ENCODE measurements around the gene C21orf91. TPM values are rescaled to one million over a fixed set of nuclear protein-coding genes. Genes with fewer than 3 reads are reported as not detected.

Gene C21orf91
- polyA plus RNA-seq, 3 donors, result 4.6 to 22.3 (median 18.9) TPM

- Histone ChIP-seq H2AFZ (ENCODE audit: insufficient read depth, low read depth, low read length, poor library complexity, severe bottlenecking) (no peak overlapping the region), H3K4me1 (ENCODE audit: control insufficient read depth in 1 of 2, insufficient read depth in 2 of 2, low read length in 2 of 2) (peaks cover 47 to 68% of the 10 kb centered on the region in 2 donors), H3K9me3 (replicated peaks in 1 of 2; ENCODE audit: control insufficient read depth in 1 of 2, insufficient read depth in 1 of 2, low read length in 2 of 2) (no peaks in the 10 kb centered on the region), H3K4me3 (replicated peaks in 1 of 3; ENCODE audit: low read depth in 2 of 3, low read length in 3 of 3) (no peak overlapping the region), H3K79me2 (ENCODE audit: insufficient read depth, low read length) (peaks cover 16% of the 10 kb centered on the region), H3K4me2 (replicated peaks; ENCODE audit: extremely low read depth, low read length, poor library complexity, severe bottlenecking) (no peak overlapping the region), H3K27me3 (ENCODE audit: control insufficient read depth in 2 of 2, insufficient read depth in 2 of 2, low read length in 2 of 2) (no peaks in the 10 kb centered on the region), H3K9ac (ENCODE audit: insufficient read depth, low read length, poor library complexity, severe bottlenecking) (no peak overlapping the region), H4K20me1 (ENCODE audit: insufficient read depth, low read length) (no peaks in the 10 kb centered on the region), H3K36me3 (replicated peaks in 1 of 2; ENCODE audit: control insufficient read depth in 1 of 2, insufficient read depth in 2 of 2, low read length in 2 of 2) (peaks cover 10 to 25% of the 10 kb centered on the region in 2 donors), H3K27ac (ENCODE audit: low read depth in 1 of 2, low read length in 2 of 2) (peak overlapping the region in 1 of 2 donors; percentile 36)
- H3K4me1 Mint-ChIP-seq, result peaks cover 64% of the 10 kb centered on the region
- H3K27ac Mint-ChIP-seq, result peak overlapping the region in 2 of 7 donors; percentile 48 to 69
- peaks cover 0 to 1% (median 0%) of the 10 kb centered on the region in 3 donors for H3K27me3 Mint-ChIP-seq (ENCODE audit: low read depth in 3 of 3)
- TF ChIP-seq CTCF (IDR thresholded peaks at IDR 0.05), result no peak
- peaks cover 21 to 35% of the 10 kb centered on the region in 2 donors for H3K36me3 Mint-ChIP-seq
- no peaks in the 10 kb centered on the region for H3K9me3 Mint-ChIP-seq
- no peak for DNase-seq
- intact Hi-C loops (cut with micrococcal nuclease), result loop anchor here in 1 of 2 donors (10.0 kb wide), 1 partner anchor 174 kb away; the partner anchor contains the start of gene BTG3
- no CpG with 5 or more reads among the region's 3 CpGs for WGBS (ENCODE audit: insufficient coverage)
- peak overlapping the region in 1 of 2 donors; percentile 15 for H3K4me3 Mint-ChIP-seq
These were observed 30.1 kb downstream of the C21orf91 start for GRCh38 chr21:17789069-17789468.

- Histone ChIP-seq H3K9ac (ENCODE audit: insufficient read depth, low read length, poor library complexity, severe bottlenecking) (no peak overlapping the region), H2AFZ (ENCODE audit: insufficient read depth, low read depth, low read length, poor library complexity, severe bottlenecking) (no peak overlapping the region), H3K4me3 (replicated peaks in 1 of 3; ENCODE audit: low read depth in 2 of 3, low read length in 3 of 3) (no peak overlapping the region), H3K27me3 (ENCODE audit: control insufficient read depth in 2 of 2, insufficient read depth in 2 of 2, low read length in 2 of 2) (no peaks in the 10 kb centered on the region), H3K79me2 (ENCODE audit: insufficient read depth, low read length) (no peaks in the 10 kb centered on the region), H3K9me3 (replicated peaks in 1 of 2; ENCODE audit: control insufficient read depth in 1 of 2, insufficient read depth in 1 of 2, low read length in 2 of 2) (no peaks in the 10 kb centered on the region), H3K36me3 (replicated peaks in 1 of 2; ENCODE audit: control insufficient read depth in 1 of 2, insufficient read depth in 2 of 2, low read length in 2 of 2) (peaks cover 0 to 11% of the 10 kb centered on the region in 2 donors), H4K20me1 (ENCODE audit: insufficient read depth, low read length) (no peaks in the 10 kb centered on the region), H3K4me1 (ENCODE audit: control insufficient read depth in 1 of 2, insufficient read depth in 2 of 2, low read length in 2 of 2) (peaks cover 62 to 82% of the 10 kb centered on the region in 2 donors), H3K27ac (ENCODE audit: low read depth in 1 of 2, low read length in 2 of 2) (peak overlapping the region in 1 of 2 donors; percentile 87), H3K4me2 (replicated peaks; ENCODE audit: extremely low read depth, low read length, poor library complexity, severe bottlenecking) (no peak overlapping the region)
- Mint-ChIP-seq H3K4me3 (no peak overlapping the region), H3K36me3 (peaks cover 26 to 30% of the 10 kb centered on the region in 2 donors), H3K9me3 (no peaks in the 10 kb centered on the region), H3K4me1 (peaks cover 76% of the 10 kb centered on the region), H3K27me3 (ENCODE audit: low read depth in 3 of 3) (peaks cover 0 to 1% (median 0%) of the 10 kb centered on the region in 3 donors), H3K27ac (peak overlapping the region in 3 of 7 donors; percentile 33 to 66 (median 46))
- intact Hi-C loops (cut with micrococcal nuclease), result loop anchor here in 1 of 2 donors (10.0 kb wide), 1 partner anchor 172 kb away; the partner anchor contains the start of gene BTG3
- WGBS (ENCODE audit: insufficient coverage), result no CpG with 5 or more reads among the region's 2 CpGs
- no peak for TF ChIP-seq CTCF (IDR thresholded peaks at IDR 0.05)
- DNase-seq, result no peak
These were observed 32.3 kb downstream of the C21orf91 start for GRCh38 chr21:17786851-17787181.

Data from CD14-positive monocyte (primary cell).